GM18868 (cell line): ENCODE data around the gene SDK2.

ENCODE experiments used
- ATAC-seq: cut with Tn5 transposase; IDR thresholded peaks from one replicate; pipeline ENCODE4 v1.9.1; 2021; ENCODE audit warnings: mild to moderate bottlenecking, moderate library complexity; ENCODE audit not compliant: unreplicated experiment

Gene SDK2

GRCh38 chr17:73588891-73589290 lies 55.4 kb downstream of the SDK2 start:
- no peak for ATAC-seq

DNA sequence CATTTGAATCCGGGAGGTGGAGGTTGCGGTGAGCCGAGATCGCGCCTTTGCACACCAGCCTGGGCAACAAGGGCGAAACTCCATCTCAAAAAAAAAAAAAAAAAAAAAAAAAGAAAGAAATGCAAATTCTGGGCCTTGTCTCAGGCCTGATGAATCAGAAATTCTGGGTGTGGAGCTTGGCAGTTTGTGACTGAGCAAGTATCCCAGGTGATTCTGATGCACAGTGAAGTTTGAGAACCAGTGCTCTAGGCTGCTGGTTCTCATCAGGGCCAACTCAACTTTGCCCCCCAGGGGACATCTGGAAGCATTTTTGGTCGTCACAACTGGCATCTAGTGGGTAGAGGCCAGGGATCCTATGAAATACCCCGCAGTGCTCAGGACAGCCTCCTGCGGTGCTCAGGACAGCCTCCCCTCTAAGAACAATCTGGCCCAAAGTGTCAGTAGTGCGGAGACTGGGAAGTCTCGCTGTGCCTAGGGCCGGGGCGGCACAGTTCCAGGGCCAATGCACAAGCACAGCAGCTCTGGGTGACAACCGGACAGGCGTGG lies 55.9 kb downstream of the SDK2 start:
- no peak for ATAC-seq

DNA sequence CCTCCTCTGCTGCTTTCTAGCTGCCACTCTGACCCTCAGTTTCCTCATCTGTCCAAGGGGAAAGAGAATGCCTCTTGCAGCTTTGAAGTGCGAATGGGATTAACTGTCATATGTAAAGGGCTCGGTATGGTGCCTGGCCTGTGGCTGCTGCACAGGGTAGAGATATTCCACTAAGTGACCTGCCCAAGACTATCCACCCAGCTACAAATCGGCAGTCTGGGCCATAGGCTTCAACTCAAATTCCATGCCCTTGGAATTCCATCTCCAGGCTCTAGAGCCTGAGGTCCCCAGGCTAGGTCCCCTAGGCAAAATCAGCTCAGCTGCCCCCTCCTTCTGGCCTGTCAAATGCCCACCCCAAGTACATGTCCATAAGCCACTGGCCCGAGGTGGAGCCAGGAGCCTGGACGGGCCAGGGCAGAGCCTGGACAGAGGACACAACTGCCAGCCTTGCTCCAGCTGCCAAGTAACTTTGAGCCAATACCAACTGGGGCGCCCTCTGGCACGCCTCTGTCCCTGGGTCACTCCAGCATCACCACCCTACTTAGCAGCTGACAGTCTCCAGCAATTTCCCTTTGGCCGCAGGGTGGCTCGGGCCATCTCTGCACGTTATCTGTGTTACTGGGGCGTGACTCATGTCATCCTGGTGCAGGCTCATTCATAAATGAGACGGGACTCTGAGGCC lies 57.2 kb downstream of the SDK2 start:
- no peak for ATAC-seq

GRCh38 chr17:73586275-73586832 lies 57.9 kb downstream of the SDK2 start:
- no peak for ATAC-seq

GRCh38 chr17:73585583-73585982 lies 58.7 kb downstream of the SDK2 start:
- no peak for ATAC-seq

DNA sequence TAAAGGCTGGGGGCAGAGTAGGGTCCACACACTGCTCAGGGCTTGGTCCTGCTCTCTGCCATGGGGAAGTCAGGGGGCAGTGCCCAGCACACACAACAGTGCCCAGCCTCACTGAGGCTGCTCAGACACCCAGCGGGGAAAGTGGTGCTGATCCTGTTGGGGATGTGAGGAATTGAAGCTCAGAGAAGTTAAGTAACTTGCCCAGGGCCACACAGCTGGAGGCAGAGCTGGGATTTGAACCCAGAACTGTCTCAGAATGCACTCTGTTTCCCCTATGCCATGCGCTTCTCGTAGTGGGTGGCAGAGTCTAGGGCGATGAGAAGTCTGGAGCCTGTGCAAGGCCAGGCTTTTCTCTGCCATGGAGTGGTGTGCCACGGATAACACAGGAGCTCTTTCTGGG lies 59.3 kb downstream of the SDK2 start:
- ATAC-seq, result no peak

DNA sequence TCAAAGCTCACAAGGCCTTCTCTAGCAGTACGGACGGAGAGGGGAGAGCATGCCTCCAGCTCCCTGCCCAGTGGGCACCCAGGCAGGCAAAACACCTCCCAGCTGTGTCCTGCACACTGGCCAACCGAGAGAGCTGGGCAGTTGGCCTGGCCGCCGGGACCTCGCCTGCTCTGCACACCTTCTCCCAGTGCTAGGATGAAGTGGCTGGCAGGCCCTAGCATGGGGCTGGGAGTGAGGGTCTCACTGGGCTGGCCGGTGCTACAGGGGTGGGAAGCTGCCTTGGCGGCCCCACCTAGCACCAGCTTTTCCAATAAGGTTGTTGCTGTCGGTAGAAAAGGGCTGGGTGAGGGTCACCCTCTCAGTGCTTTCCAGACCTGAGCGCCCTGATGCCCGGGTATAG lies 60.2 kb downstream of the SDK2 start:
- ATAC-seq, result no peak

- ATAC-seq, result no peak
Measured at GRCh38 chr17:73582821-73583220, 61.4 kb downstream of the SDK2 start.

DNA sequence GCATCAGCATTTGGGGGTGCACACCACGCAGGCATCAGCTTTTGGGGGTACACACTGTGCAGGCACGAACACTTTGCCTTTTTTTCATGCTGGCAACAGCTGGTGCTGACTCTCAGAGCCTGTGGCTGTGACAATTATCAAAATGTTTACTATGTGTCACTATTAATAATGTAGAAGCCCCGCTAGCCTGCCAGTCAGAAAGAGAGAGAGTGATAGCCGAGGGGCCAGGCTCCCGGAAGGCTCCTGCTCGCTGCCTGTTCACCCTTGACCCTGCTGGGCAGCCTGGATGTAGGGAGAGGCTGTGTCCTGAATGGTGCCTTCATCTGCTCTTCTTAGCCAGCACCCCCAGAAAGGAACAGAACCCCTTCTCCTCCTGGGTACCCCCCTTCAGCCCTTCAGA lies 61.9 kb downstream of the SDK2 start:
- no peak for ATAC-seq

DNA sequence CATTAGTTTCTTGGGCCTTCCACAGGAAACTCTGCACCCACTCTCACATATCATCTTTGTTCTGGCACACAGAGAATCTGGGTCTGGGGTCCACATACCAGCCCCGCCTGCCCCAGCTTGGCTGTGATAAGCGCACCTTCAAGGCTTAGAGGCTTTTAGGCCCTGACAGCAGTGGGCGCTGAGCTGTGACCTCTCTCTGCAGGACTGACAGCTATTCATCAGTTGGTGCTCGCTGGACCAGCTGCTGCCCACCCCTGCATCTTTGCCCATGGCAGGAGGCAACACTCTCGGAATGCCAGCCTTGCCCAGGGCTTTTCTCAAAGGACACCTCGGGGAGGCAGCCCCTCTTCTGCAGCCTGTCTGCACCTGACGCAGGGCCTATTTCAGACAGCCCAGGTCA lies 62.9 kb downstream of the SDK2 start:
- no peak for ATAC-seq

DNA sequence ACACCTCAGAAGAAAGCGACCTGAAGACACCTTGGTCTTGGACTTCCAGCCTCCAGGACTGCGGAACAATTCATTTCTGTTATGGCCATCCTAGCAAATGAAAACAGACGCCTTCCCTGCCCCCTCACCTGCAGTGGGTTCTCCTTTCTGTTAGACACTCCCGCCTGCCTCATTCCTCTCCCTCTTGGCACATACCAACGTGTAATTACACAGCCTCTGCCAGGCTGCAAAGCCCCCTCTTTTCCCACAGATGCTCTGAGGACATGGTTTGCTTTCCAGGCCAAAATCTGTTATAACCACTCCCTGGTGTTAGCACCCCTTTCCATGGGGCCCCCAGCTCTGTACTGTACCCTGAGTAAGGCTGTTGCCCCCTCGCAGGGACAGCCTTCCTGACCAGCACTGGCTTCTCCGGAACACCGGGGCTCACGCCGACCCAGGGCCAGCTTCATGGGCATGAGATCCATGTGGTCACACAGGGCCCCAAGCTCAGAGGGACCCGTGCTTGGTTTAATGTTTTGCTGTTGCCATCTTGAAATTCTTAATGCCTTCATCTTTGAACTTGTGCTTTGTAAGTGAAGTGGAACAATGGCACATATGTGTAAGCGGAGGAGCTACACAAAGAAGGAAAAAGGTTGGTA lies 64.1 kb downstream of the SDK2 start:
- no peak for ATAC-seq

- ATAC-seq, result no peak
Measured at GRCh38 chr17:73576556-73577098, 67.6 kb downstream of the SDK2 start.

GRCh38 chr17:73575470-73576221 lies 68.6 kb downstream of the SDK2 start:
- ATAC-seq, result no peak

GRCh38 chr17:73571511-73572130 lies 72.6 kb downstream of the SDK2 start:
- ATAC-seq, result no peak

DNA sequence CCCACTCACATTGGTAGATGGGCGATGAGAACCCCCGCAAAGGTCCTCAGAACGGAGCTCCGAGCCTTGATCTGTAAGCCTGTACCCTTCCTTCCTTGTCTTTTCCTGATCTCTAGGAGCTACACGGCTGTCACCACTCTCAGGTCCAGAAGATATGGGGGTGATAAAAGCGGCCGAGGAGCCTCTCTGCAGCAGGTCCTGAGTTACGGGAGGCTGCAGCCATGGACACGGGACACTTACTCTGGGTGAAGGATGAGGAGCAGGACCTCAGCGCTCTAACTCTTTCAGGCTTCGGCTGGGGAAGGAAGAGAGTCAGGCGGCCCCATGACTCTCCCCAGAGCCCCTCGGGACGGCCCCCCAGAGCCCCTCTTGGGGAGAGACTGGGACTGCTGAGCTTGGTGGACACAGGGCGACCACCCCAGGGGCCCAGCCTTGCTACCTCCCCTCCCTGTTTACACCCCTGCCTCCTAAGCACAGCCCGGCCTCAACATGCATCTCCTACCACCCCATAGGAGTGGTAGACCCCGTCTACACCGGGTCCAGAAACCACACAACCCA lies 74.4 kb downstream of the SDK2 start:
- no peak for ATAC-seq

DNA sequence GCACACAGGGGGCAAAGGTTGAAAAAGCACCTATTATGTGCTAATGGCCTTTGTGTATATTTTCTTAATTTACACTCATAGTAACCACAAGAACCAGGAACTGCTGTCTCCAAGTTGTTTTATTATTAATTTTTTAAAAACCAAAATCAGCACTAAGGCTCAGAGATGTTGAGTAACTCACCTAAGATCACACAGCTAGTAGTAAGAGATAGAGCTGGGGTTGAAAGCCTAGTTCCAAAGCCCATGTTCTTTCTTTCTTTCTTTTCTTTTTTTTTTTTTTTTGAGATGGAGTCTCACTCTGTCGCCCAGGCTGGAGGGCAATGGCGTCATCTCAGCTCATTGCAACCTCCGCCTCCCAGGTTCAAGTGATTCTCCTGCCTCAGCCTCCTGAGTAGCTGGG lies 75.3 kb downstream of the SDK2 start:
- no peak for ATAC-seq

DNA sequence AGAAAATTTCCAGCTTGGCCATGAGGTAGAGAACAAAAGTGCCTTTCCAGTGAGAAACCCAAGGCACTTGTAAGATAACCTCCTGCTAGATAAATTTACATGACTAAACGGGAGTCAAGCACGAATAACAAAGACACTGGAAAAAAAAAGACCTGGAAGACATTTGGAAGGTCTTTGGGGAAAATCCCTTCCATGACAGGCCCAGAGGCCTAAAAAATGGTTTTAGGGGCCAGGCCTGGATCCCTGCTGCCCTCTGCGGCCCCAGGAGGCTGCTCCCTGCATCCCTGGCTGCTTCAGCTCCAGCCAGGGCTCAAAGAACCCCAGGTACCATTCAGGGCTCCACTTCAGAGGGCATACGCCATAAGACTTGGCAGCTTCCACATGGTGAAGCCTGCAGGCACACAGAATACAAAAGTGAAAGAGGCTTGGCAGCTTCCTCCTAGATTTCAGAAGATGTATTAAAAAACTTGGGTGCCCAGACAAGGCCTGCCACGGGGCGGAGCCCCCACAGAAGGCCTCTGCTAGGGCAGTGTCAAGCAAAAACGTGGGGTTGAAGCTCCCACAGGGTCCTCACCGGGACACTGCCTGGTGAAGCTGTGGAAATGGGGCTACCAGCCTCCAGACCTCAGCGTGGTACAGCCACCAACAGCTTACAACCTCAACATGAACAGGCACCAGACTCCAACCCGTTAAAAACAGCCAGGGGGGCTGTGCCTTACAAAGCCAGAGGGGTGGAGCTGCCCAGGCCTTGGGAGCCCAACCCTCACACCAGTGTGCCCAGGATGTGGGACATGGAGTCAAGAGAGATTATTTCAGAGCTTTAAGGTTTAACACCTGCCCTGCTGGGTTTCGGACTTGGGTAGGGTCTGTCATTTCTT lies 77.1 kb downstream of the SDK2 start:
- no peak for ATAC-seq

DNA sequence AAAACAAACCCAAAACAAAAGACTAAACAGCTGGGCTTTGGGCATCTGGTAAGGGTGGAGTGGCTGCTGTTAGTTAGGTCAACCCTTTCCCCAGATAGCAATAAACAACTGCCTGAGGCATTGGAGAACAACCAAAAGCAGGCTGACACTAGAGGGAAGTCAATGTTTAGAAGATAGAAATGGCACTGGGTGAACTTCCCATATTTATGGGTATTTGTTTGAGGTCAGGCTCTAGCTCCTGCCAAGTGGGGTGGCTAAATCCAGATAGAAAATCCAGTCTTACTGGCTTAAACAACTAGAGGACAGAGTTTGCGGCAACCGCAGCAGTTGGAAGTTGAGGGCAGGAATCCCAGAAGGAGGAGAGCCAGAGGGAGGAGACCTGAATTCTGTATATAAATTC lies 79.4 kb downstream of the SDK2 start:
- ATAC-seq, result no peak

DNA sequence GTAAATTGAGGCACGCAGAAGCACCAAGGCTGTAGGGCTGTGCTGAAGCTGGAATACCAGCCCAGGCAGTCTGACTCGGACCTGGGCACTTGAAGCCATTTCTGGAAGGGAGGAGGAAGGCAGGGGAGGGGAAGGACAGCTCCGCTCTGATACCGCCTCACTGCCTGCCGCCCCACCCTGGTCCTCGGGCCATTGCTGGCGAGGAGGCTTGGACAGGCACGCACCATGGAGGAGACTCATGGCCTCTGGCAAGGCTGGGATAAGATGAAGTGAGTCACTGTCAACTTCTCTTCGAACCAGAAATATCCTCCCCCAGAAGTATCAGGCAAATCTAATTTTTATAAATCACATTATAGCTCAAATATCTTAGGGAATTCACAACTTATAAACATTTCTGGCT lies 81.3 kb downstream of the SDK2 start:
- no peak for ATAC-seq

DNA sequence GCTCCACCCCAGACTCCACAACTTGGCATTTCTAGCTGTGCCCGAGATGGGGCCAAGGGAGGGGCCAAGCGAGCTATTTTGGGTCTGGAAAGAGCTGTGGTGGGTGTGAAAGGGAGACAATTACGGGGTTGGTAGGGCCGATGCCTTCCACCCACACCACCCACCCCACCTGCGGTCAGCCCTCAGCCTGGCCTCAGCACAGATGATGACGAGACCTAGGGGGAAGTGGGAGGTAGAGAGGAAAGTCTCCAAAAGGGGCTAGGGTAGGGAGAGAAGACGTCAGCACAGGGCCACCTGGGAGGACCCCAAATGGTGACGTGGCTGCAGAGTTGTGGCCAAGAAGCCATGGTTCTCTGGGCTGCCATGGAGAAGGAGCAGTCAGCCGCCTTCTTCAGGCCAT lies 83.1 kb downstream of the SDK2 start:
- ATAC-seq, result no peak
